ENCODE results near the gene CST9.
"Not testable (repeated sequence)": the region's sequence is repeated elsewhere in the genome, so short reads cannot be mapped to it uniquely, and the experiment has no call there.

CST9 gene

GRCh38 chr20:23637282-23638221 is 31.8 kb upstream of the CST9 start, which contains the start of gene CST3:
CST3 (minus strand) TSS chr20:23637955; CDS start chr20:23637862, 93 bp downstream.
- Histone ChIP-seq H3K9me3 (ENCODE audit: control insufficient read depth in 5 of 5, low read length in 5 of 5) (no peaks in the 10 kb centered on the region), H3K36me3 (ENCODE audit: control insufficient read depth in 5 of 5, insufficient read depth in 5 of 5, low read length in 5 of 5) (peaks cover 0 to 27% (median 25%) of the 10 kb centered on the region in 5 donors), H3K27ac (ENCODE audit: low read depth, low read length) (peak within 1 kb of the TSS; percentile 81), H3K4me3 (ENCODE audit: low read depth in 1 of 5, low read length in 5 of 5) (peak within 1 kb of the TSS; percentile 73 to 89 (median 87)), H3K9ac (ENCODE audit: low read length in 5 of 5) (peak within 1 kb of the TSS; percentile 22 to 87 (median 84)), H3K4me1 (ENCODE audit: control insufficient read depth in 5 of 5, insufficient read depth in 5 of 5, low read length in 5 of 5) (peaks cover 14 to 67% (median 60%) of the 10 kb centered on the region in 5 donors), H3K27me3 (ENCODE audit: control insufficient read depth in 5 of 5, insufficient read depth in 4 of 5, low read length in 5 of 5) (no peaks in the 10 kb centered on the region)

- Histone ChIP-seq H3K27ac (ENCODE audit: low read depth, low read length) (peak overlapping the region; percentile 81), H3K4me1 (ENCODE audit: control insufficient read depth in 5 of 5, insufficient read depth in 5 of 5, low read length in 5 of 5) (peaks cover 14 to 67% (median 57%) of the 10 kb centered on the region in 5 donors), H3K9ac (ENCODE audit: low read length in 5 of 5) (peak overlapping the region; percentile 22 to 87 (median 84))
These were observed 31.2 kb upstream of the CST9 start for GRCh38 chr20:23636908-23637281.

GRCh38 chr20:23636182-23636907 is 30.6 kb upstream of the CST9 start:
- Histone ChIP-seq H3K36me3 (ENCODE audit: control insufficient read depth in 5 of 5, insufficient read depth in 5 of 5, low read length in 5 of 5) (peaks cover 0 to 37% (median 32%) of the 10 kb centered on the region in 5 donors), H3K9ac (ENCODE audit: low read length in 5 of 5) (peak overlapping the region; percentile 22 to 87 (median 84)), H3K27me3 (ENCODE audit: control insufficient read depth in 5 of 5, insufficient read depth in 4 of 5, low read length in 5 of 5) (no peaks in the 10 kb centered on the region), H3K4me3 (ENCODE audit: low read depth in 1 of 5, low read length in 5 of 5) (peak overlapping the region; percentile 73 to 89 (median 87)), H3K4me1 (ENCODE audit: control insufficient read depth in 5 of 5, insufficient read depth in 5 of 5, low read length in 5 of 5) (peaks cover 14 to 66% (median 52%) of the 10 kb centered on the region in 5 donors), H3K27ac (ENCODE audit: low read depth, low read length) (peak overlapping the region; percentile 81), H3K9me3 (ENCODE audit: control insufficient read depth in 5 of 5, low read length in 5 of 5) (no peaks in the 10 kb centered on the region)

More at GRCh38 chr20:23636908-23637281, 31.2 kb upstream of the CST9 start:
- H3K9me3 ChIP-seq (ENCODE audit: control insufficient read depth in 5 of 5, low read length in 5 of 5), result no peaks in the 10 kb centered on the region
- peak overlapping the region; percentile 73 to 89 (median 87) for H3K4me3 ChIP-seq (ENCODE audit: low read depth in 1 of 5, low read length in 5 of 5)
- H3K27me3 ChIP-seq (ENCODE audit: control insufficient read depth in 5 of 5, insufficient read depth in 4 of 5, low read length in 5 of 5), result no peaks in the 10 kb centered on the region
- H3K36me3 ChIP-seq (ENCODE audit: control insufficient read depth in 5 of 5, insufficient read depth in 5 of 5, low read length in 5 of 5), result peaks cover 0 to 32% (median 32%) of the 10 kb centered on the region in 5 donors

GRCh38 chr20:23635768-23636090 is 30.0 kb upstream of the CST9 start:
- peaks cover 14 to 60% (median 47%) of the 10 kb centered on the region in 5 donors for H3K4me1 ChIP-seq (ENCODE audit: control insufficient read depth in 5 of 5, insufficient read depth in 5 of 5, low read length in 5 of 5)
- H3K27ac ChIP-seq (ENCODE audit: low read depth, low read length), result peak overlapping the region; percentile 6
- H3K9ac ChIP-seq (ENCODE audit: low read length in 5 of 5), result peak overlapping the region in 1 of 5 donors; percentile 84

GRCh38 chr20:23634985-23635767 is 29.5 kb upstream of the CST9 start:
- Histone ChIP-seq H3K9ac (ENCODE audit: low read length in 5 of 5) (peak overlapping the region in 1 of 5 donors; percentile 41), H3K4me1 (ENCODE audit: control insufficient read depth in 5 of 5, insufficient read depth in 5 of 5, low read length in 5 of 5) (peaks cover 14 to 60% (median 49%) of the 10 kb centered on the region in 5 donors)

More at GRCh38 chr20:23635768-23636090, 30.0 kb upstream of the CST9 start:
- not testable (repeated sequence) for H3K9me3 ChIP-seq (ENCODE audit: control insufficient read depth in 5 of 5, low read length in 5 of 5); H3K27me3 ChIP-seq (ENCODE audit: control insufficient read depth in 5 of 5, insufficient read depth in 4 of 5, low read length in 5 of 5)
- H3K36me3 ChIP-seq (ENCODE audit: control insufficient read depth in 5 of 5, insufficient read depth in 5 of 5, low read length in 5 of 5), result peaks cover 0 to 37% (median 32%) of the 10 kb centered on the region in 5 donors
- peak overlapping the region; percentile 58 to 89 (median 87) for H3K4me3 ChIP-seq (ENCODE audit: low read depth in 1 of 5, low read length in 5 of 5)

GRCh38 chr20:23634044-23634801 is 28.5 kb upstream of the CST9 start:
- Histone ChIP-seq H3K36me3 (ENCODE audit: control insufficient read depth in 5 of 5, insufficient read depth in 5 of 5, low read length in 5 of 5) (peaks cover 0 to 37% (median 32%) of the 10 kb centered on the region in 5 donors), H3K9me3 (ENCODE audit: control insufficient read depth in 5 of 5, low read length in 5 of 5) (no peaks in the 10 kb centered on the region), H3K4me3 (ENCODE audit: low read depth in 1 of 5, low read length in 5 of 5) (peak overlapping the region in 3 of 5 donors; percentile 1 to 87 (median 58)), H3K27ac (ENCODE audit: low read depth, low read length) (no peak overlapping the region), H3K27me3 (ENCODE audit: control insufficient read depth in 5 of 5, insufficient read depth in 4 of 5, low read length in 5 of 5) (no peaks in the 10 kb centered on the region), H3K9ac (ENCODE audit: low read length in 5 of 5) (no peak overlapping the region), H3K4me1 (ENCODE audit: control insufficient read depth in 5 of 5, insufficient read depth in 5 of 5, low read length in 5 of 5) (peaks cover 14 to 65% (median 56%) of the 10 kb centered on the region in 5 donors)

More at GRCh38 chr20:23634985-23635767, 29.5 kb upstream of the CST9 start:
- H3K27me3 ChIP-seq (ENCODE audit: control insufficient read depth in 5 of 5, insufficient read depth in 4 of 5, low read length in 5 of 5), result no peaks in the 10 kb centered on the region
- no peaks in the 10 kb centered on the region for H3K9me3 ChIP-seq (ENCODE audit: control insufficient read depth in 5 of 5, low read length in 5 of 5)
- peak overlapping the region; percentile 6 for H3K27ac ChIP-seq (ENCODE audit: low read depth, low read length)
- peak overlapping the region in 4 of 5 donors; percentile 37 to 87 (median 66) for H3K4me3 ChIP-seq (ENCODE audit: low read depth in 1 of 5, low read length in 5 of 5)
- H3K36me3 ChIP-seq (ENCODE audit: control insufficient read depth in 5 of 5, insufficient read depth in 5 of 5, low read length in 5 of 5), result peaks cover 0 to 37% (median 32%) of the 10 kb centered on the region in 5 donors

GRCh38 chr20:23632711-23633573 is 27.2 kb upstream of the CST9 start:
- Histone ChIP-seq H3K36me3 (ENCODE audit: control insufficient read depth in 5 of 5, insufficient read depth in 5 of 5, low read length in 5 of 5) (peaks cover 0 to 37% (median 32%) of the 10 kb centered on the region in 5 donors), H3K27me3 (ENCODE audit: control insufficient read depth in 5 of 5, insufficient read depth in 4 of 5, low read length in 5 of 5) (no peaks in the 10 kb centered on the region), H3K4me1 (ENCODE audit: control insufficient read depth in 5 of 5, insufficient read depth in 5 of 5, low read length in 5 of 5) (peaks cover 14 to 75% (median 66%) of the 10 kb centered on the region in 5 donors), H3K9me3 (ENCODE audit: control insufficient read depth in 5 of 5, low read length in 5 of 5) (no peaks in the 10 kb centered on the region), H3K4me3 (ENCODE audit: low read depth in 1 of 5, low read length in 5 of 5) (no peak overlapping the region), H3K27ac (ENCODE audit: low read depth, low read length) (no peak overlapping the region), H3K9ac (ENCODE audit: low read length in 5 of 5) (peak overlapping the region in 1 of 5 donors; percentile 20)

GRCh38 chr20:23631981-23632710 is 26.4 kb upstream of the CST9 start:
- Histone ChIP-seq H3K27me3 (ENCODE audit: control insufficient read depth in 5 of 5, insufficient read depth in 4 of 5, low read length in 5 of 5) (no peaks in the 10 kb centered on the region), H3K27ac (ENCODE audit: low read depth, low read length) (no peak overlapping the region), H3K36me3 (ENCODE audit: control insufficient read depth in 5 of 5, insufficient read depth in 5 of 5, low read length in 5 of 5) (peaks cover 0 to 37% (median 32%) of the 10 kb centered on the region in 5 donors), H3K9ac (ENCODE audit: low read length in 5 of 5) (peak overlapping the region in 1 of 5 donors; percentile 20), H3K9me3 (ENCODE audit: control insufficient read depth in 5 of 5, low read length in 5 of 5) (no peaks in the 10 kb centered on the region), H3K4me1 (ENCODE audit: control insufficient read depth in 5 of 5, insufficient read depth in 5 of 5, low read length in 5 of 5) (peaks cover 14 to 74% (median 64%) of the 10 kb centered on the region in 5 donors), H3K4me3 (ENCODE audit: low read depth in 1 of 5, low read length in 5 of 5) (no peak overlapping the region)

Data from subcutaneous abdominal adipose tissue (tissue), 5 donors.